ENCODE measurements around the gene TCAP. TPM values are rescaled to one million over a fixed set of nuclear protein-coding genes. Genes with fewer than 3 reads are reported as not detected.

Gene TCAP
- total and polyA plus RNA-seq, 4 donors = 0.82 to 1.4 (median 1.2) TPM

GRCh38 chr17:39702901-39703893, 38.0 kb downstream of the TCAP start:
- ATAC-seq (ENCODE audit: insufficient read depth, low FRiP score) (no peak), DNase-seq (no peak)
- H3K4me1 ChIP-seq (ENCODE audit: control insufficient read depth in 5 of 5, insufficient read depth in 5 of 5, low read length in 5 of 5) = peaks cover 3 to 47% (median 21%) of the 10 kb centered on the region in 5 donors
- no peak for TF ChIP-seq CTCF (IDR thresholded peaks at IDR 0.05; ENCODE audit: control extremely low read depth, extremely low read depth)
- no peak overlapping the region for H3K4me3 ChIP-seq
- H3K27ac ChIP-seq (ENCODE audit: low read depth in 1 of 2, low read length in 1 of 2) = peak overlapping the region; percentile 52 to 62
- no peaks in the 10 kb centered on the region for H3K9me3 ChIP-seq (ENCODE audit: control insufficient read depth in 4 of 4, insufficient read depth in 3 of 4, low read length in 3 of 4)
- H3K36me3 ChIP-seq (ENCODE audit: control insufficient read depth in 4 of 4, insufficient read depth in 4 of 4, low read length in 4 of 4) = peaks cover 0 to 11% (median 5%) of the 10 kb centered on the region in 4 donors
- H3K9ac ChIP-seq (ENCODE audit: insufficient read depth in 1 of 2, low read length in 2 of 2) = no peak overlapping the region
- 59 to 65% methylated on average over 11 to 12 of the region's 12 CpGs for WGBS, 2 donors
- H3K27me3 ChIP-seq (ENCODE audit: control insufficient read depth in 3 of 3, insufficient read depth in 3 of 3, low read length in 2 of 3) = no peaks in the 10 kb centered on the region

GRCh38 chr17:39703913-39704312, 38.8 kb downstream of the TCAP start:
- Histone ChIP-seq H3K27ac (ENCODE audit: low read depth in 1 of 2, low read length in 1 of 2) (peak overlapping the region in 1 of 2 donors; percentile 23), H3K36me3 (ENCODE audit: control insufficient read depth in 4 of 4, insufficient read depth in 4 of 4, low read length in 4 of 4) (peaks cover 0 to 11% (median 10%) of the 10 kb centered on the region in 4 donors), H3K4me1 (ENCODE audit: control insufficient read depth in 5 of 5, insufficient read depth in 5 of 5, low read length in 5 of 5) (peaks cover 3 to 47% (median 21%) of the 10 kb centered on the region in 5 donors), H3K27me3 (ENCODE audit: control insufficient read depth in 3 of 3, insufficient read depth in 3 of 3, low read length in 2 of 3) (no peaks in the 10 kb centered on the region), H3K4me3 (no peak overlapping the region), H3K9me3 (ENCODE audit: control insufficient read depth in 4 of 4, insufficient read depth in 3 of 4, low read length in 3 of 4) (no peaks in the 10 kb centered on the region), H3K9ac (ENCODE audit: insufficient read depth in 1 of 2, low read length in 2 of 2) (no peak overlapping the region)
- WGBS, 2 donors = 89% methylated on average over 5 of the region's 5 CpGs
- TF ChIP-seq CTCF (IDR thresholded peaks at IDR 0.05; ENCODE audit: control extremely low read depth, extremely low read depth) = no peak
- DNase-seq (no peak), ATAC-seq (ENCODE audit: insufficient read depth, low FRiP score) (no peak)

GRCh38 chr17:39704821-39705551, 39.8 kb downstream of the TCAP start:
- no peak overlapping the region for H3K4me3 ChIP-seq

More at GRCh38 chr17:39704821-39705551, 39.8 kb downstream of the TCAP start:
- Histone ChIP-seq H3K9me3 (ENCODE audit: control insufficient read depth in 4 of 4, insufficient read depth in 3 of 4, low read length in 3 of 4) (no peaks in the 10 kb centered on the region), H3K36me3 (ENCODE audit: control insufficient read depth in 4 of 4, insufficient read depth in 4 of 4, low read length in 4 of 4) (peaks cover 0 to 22% (median 14%) of the 10 kb centered on the region in 4 donors), H3K27ac (ENCODE audit: low read depth in 1 of 2, low read length in 1 of 2) (peak overlapping the region; percentile 52 to 78), H3K27me3 (ENCODE audit: control insufficient read depth in 3 of 3, insufficient read depth in 3 of 3, low read length in 2 of 3) (no peaks in the 10 kb centered on the region), H3K4me1 (ENCODE audit: control insufficient read depth in 5 of 5, insufficient read depth in 5 of 5, low read length in 5 of 5) (peaks cover 3 to 47% (median 21%) of the 10 kb centered on the region in 5 donors), H3K9ac (ENCODE audit: insufficient read depth in 1 of 2, low read length in 2 of 2) (peak overlapping the region in 1 of 2 donors; percentile 3)
- no peak for ATAC-seq (ENCODE audit: insufficient read depth, low FRiP score)
- peak; percentile 26 to 51 (median 48) for DNase-seq
- no peak for TF ChIP-seq CTCF (IDR thresholded peaks at IDR 0.05; ENCODE audit: control extremely low read depth, extremely low read depth)
- WGBS, 2 donors = 57 to 73% methylated on average over 11 of the region's 11 CpGs

All from lung (tissue), 12 donors.